ENCODE results near the gene TRIM69. TPM values are rescaled to one million over a fixed set of nuclear protein-coding genes. Genes with fewer than 3 reads are reported as not detected.

Gene TRIM69
- total and polyA plus RNA-seq, 2 donors (not counting 1 experiment from before 2014, with no cell fraction given), result 18.3 to 40.1 TPM

- DNase-seq (ENCODE audit: low read depth in 2 of 2), result peak in 1 of 2 donors; percentile 14
These were observed 65.0 kb downstream of the TRIM69 start for GRCh38 chr15:44801364-44801763.

GRCh38 chr15:44801797-44802196 lies 65.5 kb downstream of the TRIM69 start:
- Histone ChIP-seq H3K27me3 (ENCODE audit: control insufficient read depth, insufficient read depth, low read length) (peaks cover 5% of the 10 kb centered on the region), H2AFZ (ENCODE audit: low read length) (no peak overlapping the region), H3K79me2 (ENCODE audit: control insufficient read depth, insufficient read depth, low read length) (no peaks in the 10 kb centered on the region), H3K36me3 (ENCODE audit: control insufficient read depth, insufficient read depth, low read length) (no peaks in the 10 kb centered on the region), H3K9me3 (ENCODE audit: control insufficient read depth, insufficient read depth, low read depth, low read length) (no peaks in the 10 kb centered on the region), H3K9ac (ENCODE audit: insufficient read depth, low read length) (no peak overlapping the region), H3K4me2 (ENCODE audit: extremely low read depth, insufficient read depth, low read length) (no peak overlapping the region), H4K20me1 (ENCODE audit: control insufficient read depth, extremely low read depth, insufficient read depth, low read length) (no peaks in the 10 kb centered on the region), H3K27ac (ENCODE audit: insufficient read depth, low read length) (no peak overlapping the region), H3K4me1 (ENCODE audit: control insufficient read depth, extremely low read depth, insufficient read depth, low read length) (no peaks in the 10 kb centered on the region), H3K4me3 (replicated peaks in 1 of 4; ENCODE audit: control extremely low read depth in 1 of 4, insufficient read depth in 1 of 4, low read depth in 3 of 4, low read length in 4 of 4) (no peak overlapping the region)
- no peak for DNase-seq (ENCODE audit: low read depth in 2 of 2)
- TF ChIP-seq EZH2 (IDR thresholded peaks at IDR 0.05; ENCODE audit: low read length, missing control alignments), result no peak
- no peak for TF ChIP-seq CTCF (conservative IDR thresholded peaks at IDR 0.05 in 1 of 2, IDR thresholded peaks at IDR 0.05 in 1 of 2; ENCODE audit: low read depth in 1 of 2, low read length in 2 of 2)

More at GRCh38 chr15:44801364-44801763, 65.0 kb downstream of the TRIM69 start:
- H3K4me2 ChIP-seq (ENCODE audit: extremely low read depth, insufficient read depth, low read length), result no peak overlapping the region
- H4K20me1 ChIP-seq (ENCODE audit: control insufficient read depth, extremely low read depth, insufficient read depth, low read length), result no peaks in the 10 kb centered on the region
- TF ChIP-seq CTCF (conservative IDR thresholded peaks at IDR 0.05 in 1 of 2, IDR thresholded peaks at IDR 0.05 in 1 of 2; ENCODE audit: low read depth in 1 of 2, low read length in 2 of 2) (no peak), EZH2 (IDR thresholded peaks at IDR 0.05; ENCODE audit: low read length, missing control alignments) (no peak)
- no peak overlapping the region for H2AFZ ChIP-seq (ENCODE audit: low read length)
- no peak overlapping the region for H3K9ac ChIP-seq (ENCODE audit: insufficient read depth, low read length)
- H3K36me3 ChIP-seq (ENCODE audit: control insufficient read depth, insufficient read depth, low read length), result no peaks in the 10 kb centered on the region
- no peaks in the 10 kb centered on the region for H3K79me2 ChIP-seq (ENCODE audit: control insufficient read depth, insufficient read depth, low read length)
- no peaks in the 10 kb centered on the region for H3K4me1 ChIP-seq (ENCODE audit: control insufficient read depth, extremely low read depth, insufficient read depth, low read length)
- H3K27me3 ChIP-seq (ENCODE audit: control insufficient read depth, insufficient read depth, low read length), result peaks cover 5% of the 10 kb centered on the region
- no peaks in the 10 kb centered on the region for H3K9me3 ChIP-seq (ENCODE audit: control insufficient read depth, insufficient read depth, low read depth, low read length)
- H3K27ac ChIP-seq (ENCODE audit: insufficient read depth, low read length), result no peak overlapping the region
- H3K4me3 ChIP-seq (replicated peaks in 1 of 4; ENCODE audit: control extremely low read depth in 1 of 4, insufficient read depth in 1 of 4, low read depth in 3 of 4, low read length in 4 of 4), result no peak overlapping the region

GRCh38 chr15:44802336-44802735 lies 66.0 kb downstream of the TRIM69 start:
- H3K4me2 ChIP-seq (ENCODE audit: extremely low read depth, insufficient read depth, low read length), result no peak overlapping the region
- no peaks in the 10 kb centered on the region for H3K36me3 ChIP-seq (ENCODE audit: control insufficient read depth, insufficient read depth, low read length)
- TF ChIP-seq EZH2 (IDR thresholded peaks at IDR 0.05; ENCODE audit: low read length, missing control alignments) (no peak), CTCF (conservative IDR thresholded peaks at IDR 0.05 in 1 of 2, IDR thresholded peaks at IDR 0.05 in 1 of 2; ENCODE audit: low read depth in 1 of 2, low read length in 2 of 2) (no peak)
- H3K79me2 ChIP-seq (ENCODE audit: control insufficient read depth, insufficient read depth, low read length), result no peaks in the 10 kb centered on the region
- no peak overlapping the region for H3K4me3 ChIP-seq (replicated peaks in 1 of 4; ENCODE audit: control extremely low read depth in 1 of 4, insufficient read depth in 1 of 4, low read depth in 3 of 4, low read length in 4 of 4)
- H3K27me3 ChIP-seq (ENCODE audit: control insufficient read depth, insufficient read depth, low read length), result peaks cover 5% of the 10 kb centered on the region
- no peaks in the 10 kb centered on the region for H4K20me1 ChIP-seq (ENCODE audit: control insufficient read depth, extremely low read depth, insufficient read depth, low read length)
- H3K9ac ChIP-seq (ENCODE audit: insufficient read depth, low read length), result no peak overlapping the region
- no peaks in the 10 kb centered on the region for H3K4me1 ChIP-seq (ENCODE audit: control insufficient read depth, extremely low read depth, insufficient read depth, low read length)
- H3K9me3 ChIP-seq (ENCODE audit: control insufficient read depth, insufficient read depth, low read depth, low read length), result no peaks in the 10 kb centered on the region
- H2AFZ ChIP-seq (ENCODE audit: low read length), result no peak overlapping the region
- H3K27ac ChIP-seq (ENCODE audit: insufficient read depth, low read length), result no peak overlapping the region
- no peak for DNase-seq (ENCODE audit: low read depth in 2 of 2)

All from fibroblast of lung (primary cell).